ENCODE data around the gene PFKFB3.

Gene PFKFB3

DNA sequence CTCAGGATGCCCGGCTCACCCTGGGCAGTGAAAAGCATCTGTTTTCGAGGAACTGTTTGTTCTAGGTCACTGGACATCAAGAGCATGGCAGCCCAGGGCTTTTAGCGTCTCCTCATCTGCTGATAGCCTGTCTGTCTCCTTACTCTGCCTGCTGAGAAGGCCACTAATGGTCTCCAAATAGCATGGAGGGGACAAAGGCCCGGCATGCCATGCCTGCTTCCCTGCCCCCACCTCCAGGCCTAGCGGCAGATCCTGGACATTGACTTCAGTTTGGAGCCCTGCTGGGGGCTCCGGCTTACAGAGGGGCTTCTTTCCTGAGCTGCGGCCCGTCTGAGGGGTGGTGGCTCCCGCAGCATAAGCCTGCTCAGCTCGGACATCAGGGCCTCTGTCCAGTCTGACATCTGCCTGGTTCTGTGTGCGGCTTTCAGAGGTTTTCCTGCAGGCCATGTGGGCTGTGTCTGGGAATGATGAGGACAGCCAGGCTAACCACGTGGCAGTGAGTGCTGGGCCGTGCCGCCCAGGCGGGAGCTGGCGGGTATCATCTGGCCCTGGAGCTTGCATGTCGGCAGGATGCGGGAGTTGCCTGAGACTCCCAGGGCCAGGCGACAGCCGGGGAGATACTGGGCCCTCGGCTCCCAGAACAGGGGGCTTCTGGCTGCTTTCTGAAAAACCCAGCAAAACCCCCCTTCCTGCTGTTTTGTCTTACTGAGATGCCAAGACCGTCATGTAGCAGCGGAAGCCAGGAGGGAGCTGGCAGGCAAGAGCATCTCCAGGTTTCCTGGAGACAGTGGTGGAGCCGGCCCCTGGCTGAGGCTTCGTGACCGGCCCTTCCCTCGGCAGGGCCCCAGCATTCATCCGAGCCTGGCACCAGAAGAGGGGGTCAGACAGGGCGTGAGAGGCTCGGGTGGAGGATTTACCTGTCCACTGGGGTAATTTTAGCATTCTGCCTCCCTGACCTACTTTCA lies 9.2 kb downstream of the PFKFB3 start:
- Histone ChIP-seq H3K4me1 (no peaks in the 10 kb centered on the region), H3K9me3 (ENCODE audit: control insufficient read depth, low read length) (no peaks in the 10 kb centered on the region), H3K36me3 (ENCODE audit: control insufficient read depth, insufficient read depth, low read length) (no peaks in the 10 kb centered on the region), H3K9ac (no peak overlapping the region), H3K4me2 (ENCODE audit: low read length) (no peak overlapping the region), H3K79me2 (peaks cover 8% of the 10 kb centered on the region), H3K27me3 (ENCODE audit: control insufficient read depth, insufficient read depth, low read length) (no peaks in the 10 kb centered on the region), H3K27ac (no peak overlapping the region), H2AFZ (no peak overlapping the region), H3K4me3 (ENCODE audit: low read depth, low read length) (no peak overlapping the region)
- TF ChIP-seq, protein P1, sequence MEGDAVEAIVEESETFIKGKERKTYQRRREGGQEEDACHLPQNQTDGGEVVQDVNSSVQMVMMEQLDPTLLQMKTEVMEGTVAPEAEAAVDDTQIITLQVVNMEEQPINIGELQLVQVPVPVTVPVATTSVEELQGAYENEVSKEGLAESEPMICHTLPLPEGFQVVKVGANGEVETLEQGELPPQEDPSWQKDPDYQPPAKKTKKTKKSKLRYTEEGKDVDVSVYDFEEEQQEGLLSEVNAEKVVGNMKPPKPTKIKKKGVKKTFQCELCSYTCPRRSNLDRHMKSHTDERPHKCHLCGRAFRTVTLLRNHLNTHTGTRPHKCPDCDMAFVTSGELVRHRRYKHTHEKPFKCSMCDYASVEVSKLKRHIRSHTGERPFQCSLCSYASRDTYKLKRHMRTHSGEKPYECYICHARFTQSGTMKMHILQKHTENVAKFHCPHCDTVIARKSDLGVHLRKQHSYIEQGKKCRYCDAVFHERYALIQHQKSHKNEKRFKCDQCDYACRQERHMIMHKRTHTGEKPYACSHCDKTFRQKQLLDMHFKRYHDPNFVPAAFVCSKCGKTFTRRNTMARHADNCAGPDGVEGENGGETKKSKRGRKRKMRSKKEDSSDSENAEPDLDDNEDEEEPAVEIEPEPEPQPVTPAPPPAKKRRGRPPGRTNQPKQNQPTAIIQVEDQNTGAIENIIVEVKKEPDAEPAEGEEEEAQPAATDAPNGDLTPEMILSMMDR (IDR thresholded peaks at IDR 0.05): no peak

DNA sequence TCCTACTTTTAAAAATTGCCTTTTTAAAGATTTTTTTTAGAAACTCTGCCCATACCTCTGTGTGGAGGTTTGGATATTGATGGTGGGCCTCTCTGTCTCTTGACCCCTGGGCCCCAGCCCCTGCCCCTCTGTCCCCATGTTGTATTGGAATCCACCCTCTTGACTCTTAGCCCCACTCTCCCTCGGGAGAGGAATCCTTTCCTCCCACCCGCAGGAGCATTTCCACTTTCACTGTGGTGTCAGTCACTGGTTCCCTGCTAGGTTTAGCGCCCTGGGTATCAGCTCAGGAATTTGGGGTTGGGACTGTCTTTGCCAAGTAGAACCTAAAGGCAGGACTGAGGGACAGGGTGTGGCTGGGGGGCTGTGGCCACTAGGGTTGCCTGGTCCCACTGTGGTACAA lies 10.1 kb downstream of the PFKFB3 start:
- Histone ChIP-seq H3K4me2 (ENCODE audit: low read length) (no peak overlapping the region), H2AFZ (no peak overlapping the region), H3K9ac (no peak overlapping the region), H3K27me3 (ENCODE audit: control insufficient read depth, insufficient read depth, low read length) (no peaks in the 10 kb centered on the region), H3K4me3 (ENCODE audit: low read depth, low read length) (no peak overlapping the region), H3K9me3 (ENCODE audit: control insufficient read depth, low read length) (no peaks in the 10 kb centered on the region), H3K4me1 (no peaks in the 10 kb centered on the region), H3K27ac (no peak overlapping the region), H3K79me2 (peaks cover 6% of the 10 kb centered on the region), H3K36me3 (ENCODE audit: control insufficient read depth, insufficient read depth, low read length) (no peaks in the 10 kb centered on the region)
- TF ChIP-seq, protein P1 (IDR thresholded peaks at IDR 0.05): no peak

DNA sequence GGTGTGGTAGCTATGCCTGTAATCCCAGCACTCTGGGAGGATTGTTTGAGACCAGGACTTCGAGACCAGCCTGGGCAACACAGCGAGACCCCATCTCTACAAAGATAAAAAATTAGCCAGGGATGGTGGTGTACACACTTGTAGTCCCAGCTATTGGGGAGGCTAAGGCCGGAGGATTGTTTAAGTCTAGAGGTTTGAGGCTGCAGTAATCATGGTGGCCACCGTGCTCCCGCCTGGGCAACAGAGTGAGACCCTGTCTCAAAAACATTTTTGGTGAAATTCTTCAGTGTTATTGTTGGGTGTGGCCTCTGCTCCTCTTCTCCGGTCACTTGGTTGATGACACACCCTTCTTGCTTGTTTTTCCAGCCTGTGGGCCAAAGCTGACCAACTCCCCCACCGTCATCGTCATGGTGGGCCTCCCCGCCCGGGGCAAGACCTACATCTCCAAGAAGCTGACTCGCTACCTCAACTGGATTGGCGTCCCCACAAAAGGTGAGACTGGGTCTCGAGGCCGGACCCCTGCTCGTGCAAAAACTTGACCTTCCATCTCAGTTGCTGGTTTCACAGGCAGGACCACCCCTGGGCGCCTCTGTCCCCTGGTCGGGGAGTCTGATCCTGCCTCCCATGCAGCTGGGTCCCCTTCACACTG lies 10.6 kb downstream of the PFKFB3 start:
- no peaks in the 10 kb centered on the region for H3K4me1 ChIP-seq
- no peaks in the 10 kb centered on the region for H3K36me3 ChIP-seq (ENCODE audit: control insufficient read depth, insufficient read depth, low read length)
- H3K9me3 ChIP-seq (ENCODE audit: control insufficient read depth, low read length): no peaks in the 10 kb centered on the region
- H3K79me2 ChIP-seq: peaks cover 6% of the 10 kb centered on the region
- no peak overlapping the region for H3K4me3 ChIP-seq (ENCODE audit: low read depth, low read length)
- no peak overlapping the region for H3K4me2 ChIP-seq (ENCODE audit: low read length)
- H3K27ac ChIP-seq: no peak overlapping the region
- no peak overlapping the region for H3K9ac ChIP-seq
- no peaks in the 10 kb centered on the region for H3K27me3 ChIP-seq (ENCODE audit: control insufficient read depth, insufficient read depth, low read length)
- TF ChIP-seq, protein P1 (IDR thresholded peaks at IDR 0.05): no peak
- no peak overlapping the region for H2AFZ ChIP-seq

GRCh38 chr10:6213908-6214307 lies 11.2 kb downstream of the PFKFB3 start:
- Histone ChIP-seq H3K9me3 (ENCODE audit: control insufficient read depth, low read length) (no peaks in the 10 kb centered on the region), H3K4me1 (no peaks in the 10 kb centered on the region), H3K27ac (no peak overlapping the region), H3K9ac (no peak overlapping the region), H3K36me3 (ENCODE audit: control insufficient read depth, insufficient read depth, low read length) (no peaks in the 10 kb centered on the region), H2AFZ (no peak overlapping the region), H3K27me3 (ENCODE audit: control insufficient read depth, insufficient read depth, low read length) (no peaks in the 10 kb centered on the region), H3K79me2 (peaks cover 6% of the 10 kb centered on the region), H3K4me2 (ENCODE audit: low read length) (no peak overlapping the region), H3K4me3 (ENCODE audit: low read depth, low read length) (no peak overlapping the region)
- TF ChIP-seq, protein P1 (IDR thresholded peaks at IDR 0.05): no peak
